Measurements from ENCODE around the gene TUBD1.
"Not testable (repeated sequence)": the region's sequence is repeated elsewhere in the genome, so short reads cannot be mapped to it uniquely, and the experiment has no call there.

TUBD1 gene

DNA sequence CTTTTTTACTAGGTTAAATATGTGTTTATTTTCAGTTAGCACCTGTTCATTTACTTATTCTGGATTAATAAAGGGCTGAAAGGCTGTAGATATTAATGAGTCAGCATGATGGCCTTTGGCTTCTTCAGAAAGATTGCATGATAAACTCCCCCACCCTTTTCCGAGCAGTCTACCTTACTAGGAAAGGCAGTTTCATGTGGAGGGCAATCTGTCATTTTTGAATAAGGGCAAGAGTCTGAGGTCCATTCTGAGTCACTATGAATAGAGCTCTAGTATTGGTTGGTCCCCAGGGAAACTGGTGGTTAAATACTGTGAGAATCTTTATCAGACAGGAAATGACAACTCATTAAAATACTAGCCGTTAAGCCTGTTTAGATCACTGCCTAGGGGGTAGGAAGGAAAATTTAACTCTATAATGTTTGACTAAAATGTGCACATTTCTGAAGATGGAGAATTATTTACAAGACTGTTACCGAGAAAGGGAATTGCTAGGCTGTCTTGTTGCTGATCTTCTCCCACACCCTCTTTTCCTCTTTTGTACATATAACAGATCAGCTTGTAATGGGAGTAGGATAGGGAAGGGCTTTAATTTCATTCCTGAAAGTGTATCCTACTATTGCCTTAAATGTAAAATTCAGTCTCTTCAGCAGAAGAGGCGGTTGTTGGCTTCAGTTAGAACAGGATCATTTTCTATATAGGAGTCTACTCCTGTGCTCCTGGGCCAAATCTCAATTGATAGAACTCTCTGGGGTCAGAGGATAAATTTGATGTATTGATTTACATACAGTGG is 63.3 kb downstream of the TUBD1 start:
- DNase-seq (ENCODE audit: insufficient read length, low spot score) (no peak), FAIRE-seq (no peak)
- TF ChIP-seq, protein P1, sequence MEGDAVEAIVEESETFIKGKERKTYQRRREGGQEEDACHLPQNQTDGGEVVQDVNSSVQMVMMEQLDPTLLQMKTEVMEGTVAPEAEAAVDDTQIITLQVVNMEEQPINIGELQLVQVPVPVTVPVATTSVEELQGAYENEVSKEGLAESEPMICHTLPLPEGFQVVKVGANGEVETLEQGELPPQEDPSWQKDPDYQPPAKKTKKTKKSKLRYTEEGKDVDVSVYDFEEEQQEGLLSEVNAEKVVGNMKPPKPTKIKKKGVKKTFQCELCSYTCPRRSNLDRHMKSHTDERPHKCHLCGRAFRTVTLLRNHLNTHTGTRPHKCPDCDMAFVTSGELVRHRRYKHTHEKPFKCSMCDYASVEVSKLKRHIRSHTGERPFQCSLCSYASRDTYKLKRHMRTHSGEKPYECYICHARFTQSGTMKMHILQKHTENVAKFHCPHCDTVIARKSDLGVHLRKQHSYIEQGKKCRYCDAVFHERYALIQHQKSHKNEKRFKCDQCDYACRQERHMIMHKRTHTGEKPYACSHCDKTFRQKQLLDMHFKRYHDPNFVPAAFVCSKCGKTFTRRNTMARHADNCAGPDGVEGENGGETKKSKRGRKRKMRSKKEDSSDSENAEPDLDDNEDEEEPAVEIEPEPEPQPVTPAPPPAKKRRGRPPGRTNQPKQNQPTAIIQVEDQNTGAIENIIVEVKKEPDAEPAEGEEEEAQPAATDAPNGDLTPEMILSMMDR (IDR thresholded peaks at IDR 0.05; ENCODE audit: insufficient read depth, missing control alignments): no peak

DNA sequence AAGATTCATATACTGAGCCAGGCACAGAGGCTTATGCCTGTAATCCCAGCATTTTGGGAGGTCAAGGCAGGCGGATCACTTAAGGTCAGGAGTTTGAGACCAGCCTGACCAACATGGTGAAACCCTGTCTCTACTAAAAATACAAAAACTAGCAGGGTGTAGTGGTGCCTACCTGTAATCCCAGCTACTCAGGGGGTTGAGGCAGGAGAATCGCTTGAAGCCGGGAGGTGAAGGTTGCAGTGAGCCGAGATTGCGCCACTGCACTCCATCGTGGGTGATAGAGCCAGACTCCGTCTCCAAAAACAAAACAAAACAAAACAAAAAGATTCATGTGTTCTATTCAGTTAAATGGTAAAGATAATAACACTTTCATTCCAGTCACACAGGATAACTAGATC is 63.9 kb downstream of the TUBD1 start:
- not testable (repeated sequence) for FAIRE-seq; DNase-seq (ENCODE audit: insufficient read length, low spot score)

DNA sequence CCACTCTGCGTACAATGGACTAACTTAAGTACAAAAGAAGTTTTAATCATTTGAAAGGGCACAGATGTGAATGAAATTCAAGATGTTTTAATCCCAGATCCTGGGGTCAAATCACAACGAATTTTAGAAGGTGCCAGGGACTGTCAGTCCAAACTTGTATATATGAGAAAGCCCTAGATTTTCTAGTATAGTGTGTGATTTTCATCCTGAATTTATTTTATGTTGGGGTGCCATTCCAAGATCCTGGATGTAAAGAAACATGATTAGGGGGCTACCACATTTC is 64.3 kb downstream of the TUBD1 start:
- TF ChIP-seq, protein P1 (IDR thresholded peaks at IDR 0.05; ENCODE audit: insufficient read depth, missing control alignments): no peak
- no peak for DNase-seq (ENCODE audit: insufficient read length, low spot score)
- no peak for FAIRE-seq

DNA sequence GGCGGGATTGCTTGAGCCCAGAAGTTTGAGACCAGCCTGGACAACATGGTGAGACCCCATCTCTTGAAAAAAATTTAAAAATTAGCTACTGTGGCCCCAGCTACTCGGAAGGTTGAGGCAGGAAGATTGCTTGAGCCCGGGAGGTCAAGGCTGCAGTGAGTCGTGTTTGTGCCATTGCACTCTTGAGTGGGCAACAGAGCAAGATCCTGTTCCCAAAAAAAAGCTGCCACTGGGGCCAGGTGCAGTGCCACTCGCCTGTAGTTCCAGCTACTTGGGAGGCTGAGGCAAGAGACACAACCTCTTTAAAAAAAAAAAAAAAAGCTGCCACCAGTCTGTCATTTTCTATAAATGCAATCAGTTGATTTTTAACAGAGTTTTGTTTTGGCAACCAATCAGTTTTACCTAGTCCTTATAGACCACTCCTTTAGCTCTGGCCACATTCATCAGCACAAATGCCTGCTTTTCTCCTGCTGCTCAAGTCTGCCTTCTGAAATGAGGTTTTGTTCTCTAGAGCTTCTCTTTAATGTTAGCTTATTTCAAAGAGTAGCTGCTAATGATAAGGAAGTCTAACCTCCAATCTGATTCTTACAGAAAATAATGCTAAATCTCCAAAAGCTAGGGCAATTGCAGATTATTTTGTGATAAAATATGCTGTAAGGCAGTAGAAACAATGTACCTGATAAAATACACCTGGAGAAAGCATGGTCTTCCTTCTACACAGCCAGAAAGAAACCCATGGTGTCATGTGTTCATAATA is 64.8 kb downstream of the TUBD1 start:
- DNase-seq (ENCODE audit: insufficient read length, low spot score) (no peak), FAIRE-seq (no peak)

DNA sequence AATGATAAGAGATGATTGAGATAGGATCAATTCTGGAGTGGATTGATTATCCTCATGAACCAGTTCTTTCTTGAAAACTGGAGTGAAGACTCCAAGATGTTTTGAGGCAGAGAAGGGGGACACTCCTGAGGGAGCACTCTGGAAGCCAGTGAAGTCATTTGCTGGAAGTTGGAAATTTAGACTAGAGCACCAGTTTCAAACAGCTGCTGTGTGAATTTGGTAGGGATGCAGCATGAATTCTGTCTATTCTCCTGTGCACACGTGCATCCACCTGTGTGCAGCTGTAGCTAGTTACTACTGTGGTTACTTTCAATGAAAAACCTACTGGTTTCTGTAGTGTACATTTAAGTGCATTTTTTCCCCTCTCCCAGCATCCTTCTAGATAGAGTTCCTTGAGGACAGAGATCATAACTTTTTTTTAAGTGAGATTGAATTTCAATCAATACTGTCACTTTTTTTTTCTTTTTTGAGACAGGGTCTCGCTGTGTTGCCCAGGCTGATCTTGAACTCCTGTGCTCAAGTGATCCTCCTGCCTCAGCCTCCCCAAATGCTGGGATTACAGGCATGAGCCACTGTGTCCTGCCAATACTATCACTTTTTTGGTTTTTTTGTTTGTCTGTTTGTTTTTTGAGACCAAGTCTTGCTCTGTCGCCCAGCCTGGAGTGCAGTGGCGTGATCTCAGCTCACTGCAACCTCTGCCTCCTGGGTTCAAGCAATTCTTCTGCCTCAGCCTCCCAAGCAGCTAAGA is 65.9 kb downstream of the TUBD1 start:
- FAIRE-seq (no peak), DNase-seq (ENCODE audit: insufficient read length, low spot score) (no peak)
- TF ChIP-seq, protein P1 (IDR thresholded peaks at IDR 0.05; ENCODE audit: insufficient read depth, missing control alignments): no peak

More for the DNA sequence above, 64.8 kb downstream of the TUBD1 start:
- TF ChIP-seq, protein P1 (IDR thresholded peaks at IDR 0.05; ENCODE audit: insufficient read depth, missing control alignments): no peak

DNA sequence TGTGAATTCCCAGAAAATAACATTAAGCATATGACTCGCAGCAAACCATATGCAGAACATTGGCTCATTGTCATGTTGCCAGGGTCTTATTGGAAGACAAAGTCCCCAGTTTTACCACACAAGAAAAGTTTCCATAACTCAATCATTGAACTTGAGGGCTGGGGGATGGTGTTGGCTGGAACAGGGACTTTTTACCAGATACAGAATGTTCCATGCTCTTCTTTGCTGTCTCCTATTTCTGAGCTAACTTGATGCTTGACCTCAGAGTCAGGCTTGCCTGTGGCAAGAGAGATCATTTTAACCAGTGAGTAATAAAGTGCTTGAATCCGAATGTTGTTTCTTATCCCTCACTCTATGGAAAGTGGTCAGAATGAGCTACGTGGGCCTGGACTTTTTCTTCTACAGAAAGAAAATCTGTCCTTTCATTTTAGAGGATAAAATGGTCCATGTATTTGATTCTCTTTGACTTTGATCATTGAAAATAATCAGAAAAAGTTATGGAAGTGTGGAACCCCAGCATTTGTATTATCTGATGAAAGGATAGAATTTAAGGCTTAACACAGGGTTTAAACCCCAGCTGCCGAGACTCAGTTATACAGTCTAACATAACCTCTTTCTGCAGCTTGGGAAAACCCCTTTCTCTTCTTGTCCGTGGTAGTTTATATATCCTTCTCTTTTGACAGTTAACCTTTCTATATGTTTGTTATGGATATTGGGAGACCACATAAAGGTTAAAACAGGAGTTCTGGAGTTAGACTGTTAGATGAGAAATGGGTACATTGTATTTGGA is 67.0 kb downstream of the TUBD1 start:
- DNase-seq (ENCODE audit: insufficient read length, low spot score): no peak
- TF ChIP-seq, protein P1 (IDR thresholded peaks at IDR 0.05; ENCODE audit: insufficient read depth, missing control alignments): no peak
- no peak for FAIRE-seq

DNA sequence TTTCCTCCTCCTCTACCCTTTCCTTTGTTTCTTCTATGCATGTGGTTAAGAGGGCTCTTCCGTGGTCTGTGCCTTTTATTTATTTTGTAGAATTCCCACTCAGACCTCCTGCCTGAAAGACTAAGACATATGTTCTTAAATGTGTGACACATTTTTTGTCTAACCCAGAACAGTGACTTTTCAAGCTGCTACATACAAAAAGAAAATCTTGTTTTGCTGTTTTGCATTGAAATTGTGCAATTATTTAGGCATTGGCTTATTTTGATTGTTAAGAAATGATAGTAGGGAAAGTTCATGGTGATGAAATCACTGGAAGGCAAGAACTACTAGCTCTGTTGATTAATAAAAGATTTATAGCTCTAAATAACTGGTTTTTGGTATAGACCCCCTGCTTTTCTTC is 76.8 kb downstream of the TUBD1 start:
- no peak for FAIRE-seq
- TF ChIP-seq, protein P1 (IDR thresholded peaks at IDR 0.05; ENCODE audit: insufficient read depth, missing control alignments): no peak
- no peak for DNase-seq (ENCODE audit: insufficient read length, low spot score)

Measured in D721Med (cell line).